CD14-positive monocyte (primary cell): ENCODE measurements around the gene RMRP. TPM values are rescaled to one million over a fixed set of nuclear protein-coding genes. Genes with fewer than 3 reads are reported as not detected.
A peak's percentile ranks its signal among the peaks of the same experiment; 100 is the strongest.

Experiments used
- DNase-seq, 3 donors: peaks; one replicate each; pipeline ENCODE4 v3.0.0-alpha.2; 2011 to 2022
- H2AFZ ChIP-seq: 2 replicates; pipeline ENCODE4 v1.6.0; 2012; ENCODE audit warnings: mild to moderate bottlenecking, low read depth, low read length, inconsistent platforms; ENCODE audit not compliant: insufficient read depth, poor library complexity, severe bottlenecking
- H3K27ac ChIP-seq, 2 donors: 1 replicate in 1 of 2; 2 replicates in 1 of 2; pipeline ENCODE4 v1.5.1; 2012 to 2013; ENCODE audit warnings: low read length in 2 of 2, control low read depth in 1 of 2, inconsistent platforms in 1 of 2, low read depth in 1 of 2, mild to moderate bottlenecking in 1 of 2
- H3K27me3 ChIP-seq, 2 donors: one replicate each; pipeline versions ENCODE4 v1.6.0 to v1.6.1; 2011 to 2013; ENCODE audit warnings: low read length in 2 of 2; ENCODE audit not compliant: control insufficient read depth in 2 of 2, insufficient read depth in 2 of 2
- H3K36me3 ChIP-seq, 2 donors: replicated peaks in 1 of 2; 1 replicate in 1 of 2; 2 replicates in 1 of 2; pipeline versions ENCODE4 v1.5.1 to v1.6.1; 2012 to 2013; ENCODE audit warnings: low read length in 2 of 2, control low read depth in 1 of 2, inconsistent platforms in 1 of 2, mild to moderate bottlenecking in 1 of 2; ENCODE audit not compliant: insufficient read depth in 2 of 2, control insufficient read depth in 1 of 2
- H3K4me1 ChIP-seq, 2 donors: 1 replicate in 1 of 2; 2 replicates in 1 of 2; pipeline versions ENCODE4 v1.5.1 to v1.6.1; 2012 to 2013; ENCODE audit warnings: low read length in 2 of 2, control low read depth in 1 of 2, inconsistent platforms in 1 of 2, mild to moderate bottlenecking in 1 of 2, moderate library complexity in 1 of 2; ENCODE audit not compliant: insufficient read depth in 2 of 2, control insufficient read depth in 1 of 2
- H3K4me2 ChIP-seq: replicated peaks from 2 replicates; pipeline ENCODE3; 2012; ENCODE audit warnings: low read length, moderate library complexity, mild to moderate bottlenecking; ENCODE audit not compliant: poor library complexity, severe bottlenecking; ENCODE audit errors: extremely low read depth
- H3K4me3 ChIP-seq, 3 experiments: fragments of 200-600 bp in 1 of 3; sonication (generic) in 1 of 3; replicated peaks in 1 of 3; 1 replicate in 2 of 3; 2 replicates in 1 of 3; pipeline ENCODE4 v1.5.1; 2011 to 2013; ENCODE audit warnings: low read length in 3 of 3, mild to moderate bottlenecking in 3 of 3, control low read depth in 2 of 3, low read depth in 2 of 3, inconsistent platforms in 1 of 3, moderate library complexity in 1 of 3
- H3K79me2 ChIP-seq: 2 replicates; pipeline ENCODE4 v1.6.0; 2012; ENCODE audit warnings: mild to moderate bottlenecking, control low read depth, inconsistent platforms, low read length, moderate library complexity; ENCODE audit not compliant: insufficient read depth
- H3K9ac ChIP-seq: 2 replicates; pipeline ENCODE4 v1.6.0; 2017; ENCODE audit warnings: low read length, mild to moderate bottlenecking; ENCODE audit not compliant: insufficient read depth, poor library complexity, severe bottlenecking
- H3K9me3 ChIP-seq, 2 donors: replicated peaks in 1 of 2; 1 replicate in 1 of 2; 2 replicates in 1 of 2; pipeline versions ENCODE4 v1.5.1 to v1.6.1; 2012 to 2013; ENCODE audit warnings: low read length in 2 of 2, control low read depth in 1 of 2; ENCODE audit not compliant: control insufficient read depth in 1 of 2, insufficient read depth in 1 of 2
- H4K20me1 ChIP-seq: 2 replicates; pipeline ENCODE4 v1.6.0; 2012; ENCODE audit warnings: mild to moderate bottlenecking, low read length, control low read depth, moderate library complexity; ENCODE audit not compliant: insufficient read depth
- H3K27ac Mint-ChIP-seq, 7 donors: one replicate each; pipeline ENCODE4 v1.8.0; 2020; ENCODE audit warnings: mild to moderate bottlenecking in 7 of 7, mixed read lengths in 7 of 7, moderate library complexity in 6 of 7, inconsistent platforms in 2 of 7
- H3K27me3 Mint-ChIP-seq, 3 donors: one replicate each; pipeline ENCODE4 v1.8.0; 2021 to 2022; ENCODE audit warnings: low read depth in 3 of 3, mild to moderate bottlenecking in 3 of 3, mixed read lengths in 3 of 3, moderate library complexity in 3 of 3, inconsistent platforms in 1 of 3
- H3K36me3 Mint-ChIP-seq, 2 donors: one replicate each; pipeline ENCODE4 v1.8.0; 2020; ENCODE audit warnings: mixed read lengths in 2 of 2, inconsistent platforms in 1 of 2, mild to moderate bottlenecking in 1 of 2
- H3K4me1 Mint-ChIP-seq: one replicate; pipeline ENCODE4 v1.8.0; 2020; ENCODE audit warnings: mild to moderate bottlenecking, mixed read lengths
- H3K4me3 Mint-ChIP-seq, 2 donors: one replicate each; pipeline ENCODE4 v1.8.0; 2020; ENCODE audit warnings: mild to moderate bottlenecking in 2 of 2, mixed read lengths in 2 of 2, moderate library complexity in 1 of 2
- H3K9me3 Mint-ChIP-seq, 7 donors: one replicate each; pipeline ENCODE4 v1.8.0; 2020 to 2022; ENCODE audit warnings: mixed read lengths in 7 of 7, mild to moderate bottlenecking in 6 of 7, moderate library complexity in 6 of 7, inconsistent platforms in 2 of 7
- WGBS: methylation state at CpG from one replicate; pipeline ENCODE4 v1.1.5; 2013; ENCODE audit warnings: missing lambda C conversion rate; ENCODE audit not compliant: insufficient coverage; 5-methylcytosine and 5-hydroxymethylcytosine counted together
- intact Hi-C, 2 donors: fragments of 100-400 bp; cut with micrococcal nuclease; formaldehyde crosslinking; loops; one replicate each; pipeline versions ENCODE4 v1.15.0 to v1.15.1; 2023
- polyA plus RNA-seq, 3 donors: library from polyadenylated mRNA; depleted of rRNA in 1 of 3; unstranded in 2 of 3; stranded (reverse) in 1 of 3; fragments of 300-500 nt in 2 of 3; fragments of >200 nt in 1 of 3; fragmentation: Illumina TruSeq in 2 of 3; gene quantifications; 1 replicate in 2 of 3; 2 replicates in 1 of 3; pipeline ENCODE4 v1.2.3, GENCODE V29; 2012 to 2021
- TF ChIP-seq, protein P1 (sequence below): fragments of 200-600 bp; IDR thresholded peaks from one replicate; pipeline ENCODE4 v1.8.0; 2022; ENCODE audit warnings: antibody characterized with exemption, mild to moderate bottlenecking

The RMRP gene
- polyA plus RNA-seq, 3 donors, result 13.3 TPM; not detected in 2

DNA sequence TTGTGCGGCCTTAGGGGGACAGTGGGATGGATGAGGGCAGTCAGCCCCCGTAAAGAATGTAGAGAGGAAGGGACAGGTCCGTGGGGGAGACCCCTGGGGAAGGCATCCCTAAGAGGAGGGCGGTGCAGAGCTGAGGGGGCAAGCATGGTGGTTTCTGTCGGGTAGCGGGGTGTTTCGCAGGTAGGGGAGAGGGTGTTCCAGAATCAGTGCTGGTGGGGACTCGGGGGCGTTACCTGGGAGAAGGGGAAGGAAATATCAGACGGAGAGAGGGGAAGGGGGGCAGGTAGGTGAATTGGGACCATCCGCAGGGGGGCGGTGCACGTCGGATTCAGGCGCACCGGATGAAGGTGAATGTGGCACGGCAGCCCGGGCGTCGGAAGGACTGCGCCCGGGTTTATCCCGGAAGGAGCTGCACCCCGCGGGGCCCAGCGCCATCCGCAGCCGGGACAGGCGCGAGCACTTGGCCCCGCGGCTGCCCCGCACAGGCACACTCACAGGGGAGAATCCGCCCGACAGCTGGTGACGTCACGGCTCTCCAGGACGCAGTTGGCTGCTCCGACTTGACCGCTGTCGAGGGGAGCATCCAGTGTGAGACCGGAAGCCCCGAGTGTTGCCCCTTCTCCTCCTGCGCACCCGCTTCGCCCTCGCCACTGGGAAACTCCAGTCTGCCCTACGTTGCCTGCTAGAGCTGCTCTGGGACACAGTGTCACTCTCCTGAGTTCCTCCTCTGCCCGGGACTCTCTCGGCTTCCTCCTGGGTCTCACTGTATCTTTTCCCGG lies 40.9 kb downstream of the RMRP start:
- H3K4me1 Mint-ChIP-seq, result peaks cover 42% of the 10 kb centered on the region
- peaks cover 32 to 35% of the 10 kb centered on the region in 2 donors for H3K4me1 ChIP-seq
- H3K79me2 ChIP-seq, result no peaks in the 10 kb centered on the region
- peak overlapping the region; percentile 22 to 67 (median 36) for H3K4me3 ChIP-seq
- H3K9me3 Mint-ChIP-seq, result no peaks in the 10 kb centered on the region
- H3K36me3 ChIP-seq, result no peaks in the 10 kb centered on the region
- peak; percentile 68 to 92 (median 74) for DNase-seq
- no peaks in the 10 kb centered on the region for H4K20me1 ChIP-seq
- peak overlapping the region; percentile 83 to 90 for H3K4me3 Mint-ChIP-seq
- H3K9ac ChIP-seq, result peak overlapping the region; percentile 59
- no peak overlapping the region for H3K27ac ChIP-seq
- whole genome bisulfite sequencing, result 8% methylated on average over 51 of the region's 51 CpGs
- peak overlapping the region; percentile 77 for H3K4me2 ChIP-seq
- H3K27ac Mint-ChIP-seq, result peak overlapping the region; percentile 8 to 88 (median 76)
- peaks cover 3 to 4% of the 10 kb centered on the region in 2 donors for H3K36me3 Mint-ChIP-seq
- H3K27me3 Mint-ChIP-seq, result peaks cover 13 to 25% (median 19%) of the 10 kb centered on the region in 3 donors
- intact Hi-C loops, result no loop called here
- H3K27me3 ChIP-seq, result no peaks in the 10 kb centered on the region
- H3K9me3 ChIP-seq, result no peaks in the 10 kb centered on the region
- H2AFZ ChIP-seq, result peak overlapping the region; percentile 81
- TF ChIP-seq, protein P1, sequence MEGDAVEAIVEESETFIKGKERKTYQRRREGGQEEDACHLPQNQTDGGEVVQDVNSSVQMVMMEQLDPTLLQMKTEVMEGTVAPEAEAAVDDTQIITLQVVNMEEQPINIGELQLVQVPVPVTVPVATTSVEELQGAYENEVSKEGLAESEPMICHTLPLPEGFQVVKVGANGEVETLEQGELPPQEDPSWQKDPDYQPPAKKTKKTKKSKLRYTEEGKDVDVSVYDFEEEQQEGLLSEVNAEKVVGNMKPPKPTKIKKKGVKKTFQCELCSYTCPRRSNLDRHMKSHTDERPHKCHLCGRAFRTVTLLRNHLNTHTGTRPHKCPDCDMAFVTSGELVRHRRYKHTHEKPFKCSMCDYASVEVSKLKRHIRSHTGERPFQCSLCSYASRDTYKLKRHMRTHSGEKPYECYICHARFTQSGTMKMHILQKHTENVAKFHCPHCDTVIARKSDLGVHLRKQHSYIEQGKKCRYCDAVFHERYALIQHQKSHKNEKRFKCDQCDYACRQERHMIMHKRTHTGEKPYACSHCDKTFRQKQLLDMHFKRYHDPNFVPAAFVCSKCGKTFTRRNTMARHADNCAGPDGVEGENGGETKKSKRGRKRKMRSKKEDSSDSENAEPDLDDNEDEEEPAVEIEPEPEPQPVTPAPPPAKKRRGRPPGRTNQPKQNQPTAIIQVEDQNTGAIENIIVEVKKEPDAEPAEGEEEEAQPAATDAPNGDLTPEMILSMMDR, result no peak

DNA sequence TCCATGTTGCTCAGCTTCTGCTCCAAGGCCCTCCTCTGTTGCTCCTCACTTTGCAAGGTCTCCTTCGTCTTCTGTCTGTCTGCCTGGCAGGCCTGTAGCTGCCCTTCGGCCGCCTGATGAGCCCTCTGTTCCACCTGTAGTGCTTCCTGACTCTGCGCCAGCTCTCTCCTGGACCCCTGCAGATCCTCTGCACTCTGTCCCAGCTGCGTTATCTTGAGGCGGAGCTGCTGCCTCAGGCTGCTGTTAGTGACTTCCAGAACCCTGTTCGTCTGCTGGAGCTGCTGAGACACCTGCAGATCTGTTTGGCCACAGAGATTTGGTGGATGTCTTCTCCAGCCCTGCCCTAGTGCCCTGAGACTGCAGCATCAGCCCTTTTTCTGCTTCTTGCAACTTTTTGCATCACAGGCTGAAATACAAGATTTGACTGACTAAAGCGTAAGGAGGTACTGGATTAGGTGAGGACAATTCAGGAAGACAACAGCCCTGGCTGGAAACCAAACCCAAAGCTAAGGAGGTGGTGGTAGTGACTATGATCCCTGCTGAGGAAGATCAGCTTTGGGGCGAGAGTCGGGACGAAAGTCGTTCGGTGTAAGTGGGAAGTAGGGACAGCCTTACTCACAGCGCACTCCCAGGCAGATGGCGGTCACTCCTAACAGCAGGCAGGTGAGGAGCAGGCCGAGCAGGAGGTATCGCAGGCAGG lies 41.7 kb downstream of the RMRP start:
- TF ChIP-seq, protein P1, result no peak
- peaks cover 45% of the 10 kb centered on the region for H3K4me1 Mint-ChIP-seq
- peaks cover 3 to 4% of the 10 kb centered on the region in 2 donors for H3K36me3 Mint-ChIP-seq
- intact Hi-C loops, result no loop called here
- DNase-seq, result no peak
- 89% methylated on average over 11 of the region's 17 CpGs for WGBS
- Histone ChIP-seq H3K36me3 (no peaks in the 10 kb centered on the region), H4K20me1 (no peaks in the 10 kb centered on the region), H3K27me3 (no peaks in the 10 kb centered on the region), H2AFZ (no peak overlapping the region), H3K79me2 (no peaks in the 10 kb centered on the region), H3K9ac (no peak overlapping the region), H3K27ac (no peak overlapping the region), H3K4me1 (peaks cover 32 to 35% of the 10 kb centered on the region in 2 donors), H3K4me2 (peak overlapping the region; percentile 77), H3K9me3 (no peaks in the 10 kb centered on the region), H3K4me3 (no peak overlapping the region)
- H3K4me3 Mint-ChIP-seq, result peak overlapping the region; percentile 83 to 90
- no peaks in the 10 kb centered on the region for H3K9me3 Mint-ChIP-seq
- peak overlapping the region in 5 of 7 donors; percentile 5 to 56 (median 25) for H3K27ac Mint-ChIP-seq
- H3K27me3 Mint-ChIP-seq, result peaks cover 13 to 25% (median 19%) of the 10 kb centered on the region in 3 donors
